Liver (tissue), 9 donors: ENCODE results near the gene CES4A. TPM values are rescaled to one million over a fixed set of nuclear protein-coding genes. Genes with fewer than 3 reads are reported as not detected.

ENCODE experiments used
- DNase-seq: peaks from one replicate; pipeline ENCODE4 v3.0.0-alpha.2; 2017; ENCODE audit warnings: low spot score
- H3K27ac ChIP-seq, 2 donors: one replicate each; pipeline ENCODE4 v1.7.0; 2013; ENCODE audit warnings: inconsistent platforms in 2 of 2, low read length in 2 of 2, control low read depth in 1 of 2, low read depth in 1 of 2, mild to moderate bottlenecking in 1 of 2
- H3K27me3 ChIP-seq, 4 donors: one replicate each; pipeline versions ENCODE4 v1.6.1 to v1.7.0; 2013; ENCODE audit warnings: low read length in 3 of 4, inconsistent platforms in 1 of 4, mild to moderate bottlenecking in 1 of 4, moderate library complexity in 1 of 4; ENCODE audit not compliant: control insufficient read depth in 4 of 4, insufficient read depth in 4 of 4
- H3K36me3 ChIP-seq, 4 donors: one replicate each; pipeline versions ENCODE4 v1.6.1 to v1.7.0; 2013; ENCODE audit warnings: low read length in 3 of 4, mild to moderate bottlenecking in 3 of 4, low read depth in 1 of 4, moderate library complexity in 1 of 4; ENCODE audit not compliant: control insufficient read depth in 4 of 4, insufficient read depth in 3 of 4
- H3K4me1 ChIP-seq, 4 donors: one replicate each; pipeline versions ENCODE4 v1.6.1 to v1.7.0; 2013; ENCODE audit warnings: low read length in 3 of 4, mild to moderate bottlenecking in 3 of 4, moderate library complexity in 1 of 4; ENCODE audit not compliant: control insufficient read depth in 4 of 4, insufficient read depth in 4 of 4
- H3K4me3 ChIP-seq, 3 donors: one replicate each; pipeline versions ENCODE4 v1.6.1 to v1.7.0; 2013; ENCODE audit warnings: low read length in 3 of 3, control low read depth in 1 of 3, low read depth in 1 of 3, mild to moderate bottlenecking in 1 of 3
- H3K9ac ChIP-seq, 2 donors: one replicate each; pipeline ENCODE4 v1.7.0; 2013; ENCODE audit warnings: low read length in 2 of 2, mild to moderate bottlenecking in 2 of 2, moderate library complexity in 2 of 2, control low read depth in 1 of 2, low read depth in 1 of 2
- H3K9me3 ChIP-seq, 4 donors: one replicate each; pipeline versions ENCODE4 v1.6.1 to v1.7.0; 2013; ENCODE audit warnings: low read length in 3 of 4; ENCODE audit not compliant: control insufficient read depth in 4 of 4
- EGR1 ChIP-seq, 2 donors: IDR thresholded peaks; 2 replicates each; pipeline ENCODE4 v1.6.1; 2016 to 2018; ENCODE audit warnings: antibody characterized with exemption in 2 of 2, low read depth in 2 of 2
- FOXA1 ChIP-seq: IDR thresholded peaks from 2 replicates; pipeline ENCODE4 v1.6.1; 2016; ENCODE audit warnings: antibody characterized with exemption
- FOXA2 ChIP-seq: IDR thresholded peaks from 2 replicates; pipeline ENCODE4 v1.6.1; 2016; ENCODE audit warnings: antibody characterized with exemption
- GABPA ChIP-seq, 2 donors: IDR thresholded peaks in 1 of 2; conservative IDR thresholded peaks in 1 of 2; 2 replicates each; pipeline ENCODE4 v1.6.1; 2016; ENCODE audit warnings: antibody characterized with exemption in 2 of 2, mild to moderate bottlenecking in 1 of 2, moderate library complexity in 1 of 2
- HNF4A ChIP-seq, 2 donors: conservative IDR thresholded peaks; 2 replicates each; pipeline ENCODE4 v1.6.1; 2016; ENCODE audit warnings: antibody characterized with exemption in 2 of 2, mild to moderate bottlenecking in 2 of 2
- HNF4G ChIP-seq: IDR thresholded peaks from 2 replicates; pipeline ENCODE4 v1.6.1; 2016; ENCODE audit warnings: antibody characterized with exemption
- JUND ChIP-seq, 2 donors: IDR thresholded peaks; 2 replicates each; pipeline ENCODE4 v1.6.1; 2016; ENCODE audit warnings: antibody characterized with exemption in 2 of 2
- NR2F2 ChIP-seq: IDR thresholded peaks from 2 replicates; pipeline ENCODE4 v1.6.1; 2016; ENCODE audit warnings: antibody characterized with exemption
- RAD21 ChIP-seq, 2 donors: IDR thresholded peaks; 2 replicates each; pipeline ENCODE4 v1.6.1; 2016; ENCODE audit warnings: antibody characterized with exemption in 2 of 2, mild to moderate bottlenecking in 2 of 2
- RXRA ChIP-seq, 2 donors: IDR thresholded peaks; 2 replicates each; pipeline ENCODE4 v1.6.1; 2017 to 2018; ENCODE audit warnings: antibody characterized with exemption in 2 of 2, mild to moderate bottlenecking in 1 of 2
- SP1 ChIP-seq: IDR thresholded peaks from 2 replicates; pipeline ENCODE4 v1.6.1; 2018; ENCODE audit warnings: antibody characterized with exemption, mild to moderate bottlenecking
- TAF1 ChIP-seq: conservative IDR thresholded peaks from 2 replicates; pipeline ENCODE4 v1.6.1; 2016; ENCODE audit warnings: antibody characterized with exemption, mild to moderate bottlenecking
- YY1 ChIP-seq: IDR thresholded peaks from 2 replicates; pipeline ENCODE4 v1.6.1; 2016; ENCODE audit warnings: antibody characterized with exemption, mild to moderate bottlenecking
- WGBS: extraction: QIAGEN DNeasy Blood & Tissue Kit; methylation state at CpG from one replicate; pipeline ENCODE4 v1.1.7; 2013; 5-methylcytosine and 5-hydroxymethylcytosine counted together
- polyA plus RNA-seq, 2 donors: library from polyadenylated mRNA; stranded (reverse) in 1 of 2; unstranded in 1 of 2; fragments of 200-250 nt in 1 of 2; fragments of >200 nt in 1 of 2; fragmentation: Nextera tagmentation in 1 of 2; extraction: Ambion mirVana in 1 of 2; gene quantifications; one replicate each; pipeline versions ENCODE4 v1.2.1 to v1.2.3, GENCODE V29; 2013 to 2015
- total RNA-seq, 2 donors: library from RNA; depleted of rRNA; stranded (reverse); fragments of >200 nt; gene quantifications; one replicate each; pipeline ENCODE4 v1.2.3, GENCODE V29; 2014
- TF ChIP-seq, protein P1 (sequence below): fragments of 150-350 bp; IDR thresholded peaks from 2 replicates; pipeline ENCODE4 v1.5.1; 2017; ENCODE audit warnings: improper control_type of control experiment, low read depth, low read length; ENCODE audit not compliant: missing input control
- TF ChIP-seq, protein P2 (sequence below): IDR thresholded peaks from 2 replicates; pipeline ENCODE4 v1.6.1; 2016; ENCODE audit warnings: antibody characterized with exemption
- TF ChIP-seq, protein P3 (sequence below): IDR thresholded peaks from 2 replicates; pipeline ENCODE4 v1.6.1; 2016; ENCODE audit warnings: antibody characterized with exemption, mild to moderate bottlenecking
- TF ChIP-seq, protein P4 (sequence below): IDR thresholded peaks from 2 replicates; pipeline ENCODE4 v1.6.1; 2016; ENCODE audit warnings: antibody characterized with exemption
- TF ChIP-seq, protein P5 (sequence below): IDR thresholded peaks from 2 replicates; pipeline ENCODE4 v1.6.1; 2016; ENCODE audit warnings: antibody characterized with exemption
- donor health status: healthy.
- donor health status: healthy.
- donor health status: healthy.
- donor health status: healthy.
- donor health status: healthy.

The CES4A gene
- total and polyA plus RNA-seq, 4 donors, result 1.6 to 20.5 (median 11.3) TPM

DNA sequence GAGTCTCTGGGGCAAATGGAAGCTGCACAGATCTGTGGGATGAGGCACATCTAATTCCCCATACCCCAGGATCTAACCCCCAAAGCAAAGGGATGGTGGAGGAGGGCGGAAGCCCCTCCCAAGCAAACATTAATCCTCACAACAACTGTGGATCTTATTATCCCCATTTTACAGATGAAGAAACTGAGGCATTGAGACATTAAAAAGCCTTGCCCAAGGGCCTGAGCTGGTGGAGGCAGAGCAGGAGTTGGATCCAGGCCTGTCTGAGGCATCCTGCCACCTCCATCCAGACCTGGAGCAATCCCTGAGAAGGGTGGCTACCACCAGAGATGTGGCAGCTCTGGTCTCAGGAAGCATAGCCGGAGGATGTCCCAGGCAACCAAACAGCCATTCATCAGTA is 22.9 kb downstream of the CES4A start:
- H3K9me3 ChIP-seq, result no peaks in the 10 kb centered on the region
- TF ChIP-seq RXRA (IDR thresholded peaks at IDR 0.05) (no peak), JUND (IDR thresholded peaks at IDR 0.05) (no peak), HNF4G (no peak), RAD21 (IDR thresholded peaks at IDR 0.05) (no peak), SP1 (no peak), FOXA1 (no peak), NR2F2 (no peak), YY1 (no peak), EGR1 (IDR thresholded peaks at IDR 0.05; ENCODE audit: low read depth in 2 of 2) (no peak), TAF1 (no peak), FOXA2 (no peak), HNF4A (conservative IDR thresholded peaks at IDR 0.05) (no peak), GABPA (IDR thresholded peaks at IDR 0.05 in 1 of 2, conservative IDR thresholded peaks at IDR 0.05 in 1 of 2) (no peak)
- TF ChIP-seq, protein P1, sequence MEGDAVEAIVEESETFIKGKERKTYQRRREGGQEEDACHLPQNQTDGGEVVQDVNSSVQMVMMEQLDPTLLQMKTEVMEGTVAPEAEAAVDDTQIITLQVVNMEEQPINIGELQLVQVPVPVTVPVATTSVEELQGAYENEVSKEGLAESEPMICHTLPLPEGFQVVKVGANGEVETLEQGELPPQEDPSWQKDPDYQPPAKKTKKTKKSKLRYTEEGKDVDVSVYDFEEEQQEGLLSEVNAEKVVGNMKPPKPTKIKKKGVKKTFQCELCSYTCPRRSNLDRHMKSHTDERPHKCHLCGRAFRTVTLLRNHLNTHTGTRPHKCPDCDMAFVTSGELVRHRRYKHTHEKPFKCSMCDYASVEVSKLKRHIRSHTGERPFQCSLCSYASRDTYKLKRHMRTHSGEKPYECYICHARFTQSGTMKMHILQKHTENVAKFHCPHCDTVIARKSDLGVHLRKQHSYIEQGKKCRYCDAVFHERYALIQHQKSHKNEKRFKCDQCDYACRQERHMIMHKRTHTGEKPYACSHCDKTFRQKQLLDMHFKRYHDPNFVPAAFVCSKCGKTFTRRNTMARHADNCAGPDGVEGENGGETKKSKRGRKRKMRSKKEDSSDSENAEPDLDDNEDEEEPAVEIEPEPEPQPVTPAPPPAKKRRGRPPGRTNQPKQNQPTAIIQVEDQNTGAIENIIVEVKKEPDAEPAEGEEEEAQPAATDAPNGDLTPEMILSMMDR, result no peak
- TF ChIP-seq, protein P2, sequence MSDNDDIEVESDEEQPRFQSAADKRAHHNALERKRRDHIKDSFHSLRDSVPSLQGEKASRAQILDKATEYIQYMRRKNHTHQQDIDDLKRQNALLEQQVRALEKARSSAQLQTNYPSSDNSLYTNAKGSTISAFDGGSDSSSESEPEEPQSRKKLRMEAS, result no peak
- TF ChIP-seq, protein P3, sequence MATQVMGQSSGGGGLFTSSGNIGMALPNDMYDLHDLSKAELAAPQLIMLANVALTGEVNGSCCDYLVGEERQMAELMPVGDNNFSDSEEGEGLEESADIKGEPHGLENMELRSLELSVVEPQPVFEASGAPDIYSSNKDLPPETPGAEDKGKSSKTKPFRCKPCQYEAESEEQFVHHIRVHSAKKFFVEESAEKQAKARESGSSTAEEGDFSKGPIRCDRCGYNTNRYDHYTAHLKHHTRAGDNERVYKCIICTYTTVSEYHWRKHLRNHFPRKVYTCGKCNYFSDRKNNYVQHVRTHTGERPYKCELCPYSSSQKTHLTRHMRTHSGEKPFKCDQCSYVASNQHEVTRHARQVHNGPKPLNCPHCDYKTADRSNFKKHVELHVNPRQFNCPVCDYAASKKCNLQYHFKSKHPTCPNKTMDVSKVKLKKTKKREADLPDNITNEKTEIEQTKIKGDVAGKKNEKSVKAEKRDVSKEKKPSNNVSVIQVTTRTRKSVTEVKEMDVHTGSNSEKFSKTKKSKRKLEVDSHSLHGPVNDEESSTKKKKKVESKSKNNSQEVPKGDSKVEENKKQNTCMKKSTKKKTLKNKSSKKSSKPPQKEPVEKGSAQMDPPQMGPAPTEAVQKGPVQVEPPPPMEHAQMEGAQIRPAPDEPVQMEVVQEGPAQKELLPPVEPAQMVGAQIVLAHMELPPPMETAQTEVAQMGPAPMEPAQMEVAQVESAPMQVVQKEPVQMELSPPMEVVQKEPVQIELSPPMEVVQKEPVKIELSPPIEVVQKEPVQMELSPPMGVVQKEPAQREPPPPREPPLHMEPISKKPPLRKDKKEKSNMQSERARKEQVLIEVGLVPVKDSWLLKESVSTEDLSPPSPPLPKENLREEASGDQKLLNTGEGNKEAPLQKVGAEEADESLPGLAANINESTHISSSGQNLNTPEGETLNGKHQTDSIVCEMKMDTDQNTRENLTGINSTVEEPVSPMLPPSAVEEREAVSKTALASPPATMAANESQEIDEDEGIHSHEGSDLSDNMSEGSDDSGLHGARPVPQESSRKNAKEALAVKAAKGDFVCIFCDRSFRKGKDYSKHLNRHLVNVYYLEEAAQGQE, result no peak
- TF ChIP-seq, protein P4, sequence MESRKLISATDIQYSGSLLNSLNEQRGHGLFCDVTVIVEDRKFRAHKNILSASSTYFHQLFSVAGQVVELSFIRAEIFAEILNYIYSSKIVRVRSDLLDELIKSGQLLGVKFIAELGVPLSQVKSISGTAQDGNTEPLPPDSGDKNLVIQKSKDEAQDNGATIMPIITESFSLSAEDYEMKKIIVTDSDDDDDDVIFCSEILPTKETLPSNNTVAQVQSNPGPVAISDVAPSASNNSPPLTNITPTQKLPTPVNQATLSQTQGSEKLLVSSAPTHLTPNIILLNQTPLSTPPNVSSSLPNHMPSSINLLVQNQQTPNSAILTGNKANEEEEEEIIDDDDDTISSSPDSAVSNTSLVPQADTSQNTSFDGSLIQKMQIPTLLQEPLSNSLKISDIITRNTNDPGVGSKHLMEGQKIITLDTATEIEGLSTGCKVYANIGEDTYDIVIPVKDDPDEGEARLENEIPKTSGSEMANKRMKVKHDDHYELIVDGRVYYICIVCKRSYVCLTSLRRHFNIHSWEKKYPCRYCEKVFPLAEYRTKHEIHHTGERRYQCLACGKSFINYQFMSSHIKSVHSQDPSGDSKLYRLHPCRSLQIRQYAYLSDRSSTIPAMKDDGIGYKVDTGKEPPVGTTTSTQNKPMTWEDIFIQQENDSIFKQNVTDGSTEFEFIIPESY, result no peak
- TF ChIP-seq, protein P5, sequence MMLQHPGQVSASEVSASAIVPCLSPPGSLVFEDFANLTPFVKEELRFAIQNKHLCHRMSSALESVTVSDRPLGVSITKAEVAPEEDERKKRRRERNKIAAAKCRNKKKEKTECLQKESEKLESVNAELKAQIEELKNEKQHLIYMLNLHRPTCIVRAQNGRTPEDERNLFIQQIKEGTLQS, result no peak
- no peak overlapping the region for H3K9ac ChIP-seq
- H3K27ac ChIP-seq, result no peak overlapping the region
- H3K27me3 ChIP-seq, result no peaks in the 10 kb centered on the region
- H3K4me1 ChIP-seq, result peaks cover 5 to 10% (median 7%) of the 10 kb centered on the region in 4 donors
- DNase-seq, result no peak
- WGBS, result 98% methylated on average over 2 of the region's 2 CpGs
- H3K36me3 ChIP-seq, result no peaks in the 10 kb centered on the region
- H3K4me3 ChIP-seq, result no peak overlapping the region
